Activated CD8-positive, alpha-beta memory T cell treated with anti-CD3 and anti-CD28 coated beads, Interleukin-2, amount 50 U/mL, for 24 hours (primary cell): ENCODE measurements around the gene TBC1D8.

Experiments used
- DNase-seq: peaks from one replicate; pipeline ENCODE4 v3.0.0-alpha.2; 2020; ENCODE audit errors: extremely low read depth

The TBC1D8 gene

GRCh38 chr2:101027852-101028251 lies 123.3 kb downstream of the TBC1D8 start:
- no peak for DNase-seq

- DNase-seq: no peak
These were observed 124.2 kb downstream of the TBC1D8 start for GRCh38 chr2:101026923-101027469.

- no peak for DNase-seq
These were observed 124.9 kb downstream of the TBC1D8 start for GRCh38 chr2:101026253-101026701.

DNA sequence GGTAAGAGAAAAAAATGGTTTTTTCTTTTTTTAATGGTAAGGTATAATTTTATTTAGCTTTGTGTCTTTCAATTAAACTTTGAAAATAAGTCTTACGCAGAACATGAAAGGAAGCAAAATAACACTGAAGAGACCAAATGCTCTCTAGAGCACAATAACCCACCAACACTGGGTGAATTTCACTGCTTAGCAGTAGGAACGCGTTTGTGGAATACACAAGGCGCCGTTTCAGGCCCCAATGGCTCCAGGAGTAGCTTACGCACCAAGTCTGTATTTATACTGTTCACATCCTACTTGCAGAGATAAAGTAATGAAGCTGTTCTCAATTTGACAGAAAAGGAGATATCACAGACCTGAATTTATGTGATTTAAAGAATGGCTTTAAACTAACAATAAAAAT lies 125.6 kb downstream of the TBC1D8 start:
- no peak for DNase-seq

- DNase-seq: no peak
These were observed 127.7 kb downstream of the TBC1D8 start for GRCh38 chr2:101023327-101024107.

DNA sequence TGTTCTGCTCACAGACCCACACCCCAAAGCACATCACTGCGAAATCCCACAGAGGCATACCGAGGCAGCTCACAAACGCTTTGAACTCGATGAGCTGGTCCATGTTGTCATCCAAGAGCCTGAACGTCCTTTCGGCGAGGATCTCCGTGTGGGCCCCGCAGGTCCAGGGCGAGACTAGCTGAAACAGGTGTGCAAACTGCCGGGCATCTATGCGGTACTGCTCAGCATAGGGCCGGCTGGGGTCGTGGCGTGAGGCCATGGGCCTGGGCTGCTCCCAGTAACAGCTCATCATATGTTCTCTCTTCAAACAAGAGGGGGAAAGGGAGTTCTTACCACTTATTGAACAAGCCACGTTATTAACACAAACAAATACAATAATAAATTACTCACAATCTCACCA lies 129.0 kb downstream of the TBC1D8 start:
- no peak for DNase-seq

GRCh38 chr2:101018934-101019333 lies 132.2 kb downstream of the TBC1D8 start:
- no peak for DNase-seq

- no peak for DNase-seq
These were observed 133.8 kb downstream of the TBC1D8 start for GRCh38 chr2:101017371-101017770.

DNA sequence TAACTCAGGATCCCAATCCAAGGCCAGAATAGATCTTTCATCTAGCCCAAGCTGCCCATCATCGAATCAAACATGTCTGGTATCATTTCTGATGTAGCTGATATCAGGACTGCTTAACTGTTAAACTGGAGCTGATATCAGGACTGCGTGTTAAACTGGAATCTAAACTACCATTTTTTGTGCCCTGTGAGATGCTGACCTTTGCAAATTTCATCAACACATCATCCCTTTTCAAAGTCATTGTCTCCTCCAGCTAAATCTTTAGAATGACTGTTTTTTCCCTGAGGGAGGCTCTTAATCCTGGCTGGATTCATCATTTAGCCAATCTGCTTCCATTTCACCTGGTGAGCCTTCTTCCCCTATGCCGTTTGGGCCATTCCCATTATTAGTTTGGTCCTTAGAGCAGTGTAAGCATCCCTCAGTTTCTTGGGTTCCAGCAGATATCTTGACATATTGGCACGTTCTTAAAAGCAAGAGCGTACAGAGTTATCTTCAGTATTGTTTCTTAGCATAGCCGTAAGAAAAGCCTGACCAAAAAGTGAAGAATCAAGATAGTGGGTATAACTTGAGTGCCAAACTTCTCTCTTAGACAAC lies 136.8 kb downstream of the TBC1D8 start:
- DNase-seq: no peak

DNA sequence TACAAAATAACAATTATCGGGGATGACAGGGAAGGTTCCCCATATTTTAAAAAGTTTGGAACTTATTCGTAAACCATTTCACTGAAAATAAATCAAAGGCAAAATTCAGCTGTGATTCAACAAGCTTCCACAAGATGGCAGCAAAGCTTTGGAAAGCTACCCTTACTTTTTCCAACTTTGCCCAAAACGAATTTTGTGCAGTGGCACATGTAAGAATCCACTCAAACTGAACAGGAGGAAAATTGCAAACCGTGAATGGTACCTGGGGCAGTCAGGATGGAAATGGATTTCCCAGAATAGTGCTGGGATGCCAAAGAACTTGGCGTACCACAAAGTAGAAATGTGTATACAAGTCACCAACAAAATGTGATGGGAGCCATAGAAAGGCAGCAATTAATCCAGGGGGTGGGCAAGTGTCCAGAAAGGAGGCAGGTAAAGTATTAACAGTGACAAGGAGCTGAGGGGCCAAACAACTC lies 138.4 kb downstream of the TBC1D8 start:
- DNase-seq: no peak

DNA sequence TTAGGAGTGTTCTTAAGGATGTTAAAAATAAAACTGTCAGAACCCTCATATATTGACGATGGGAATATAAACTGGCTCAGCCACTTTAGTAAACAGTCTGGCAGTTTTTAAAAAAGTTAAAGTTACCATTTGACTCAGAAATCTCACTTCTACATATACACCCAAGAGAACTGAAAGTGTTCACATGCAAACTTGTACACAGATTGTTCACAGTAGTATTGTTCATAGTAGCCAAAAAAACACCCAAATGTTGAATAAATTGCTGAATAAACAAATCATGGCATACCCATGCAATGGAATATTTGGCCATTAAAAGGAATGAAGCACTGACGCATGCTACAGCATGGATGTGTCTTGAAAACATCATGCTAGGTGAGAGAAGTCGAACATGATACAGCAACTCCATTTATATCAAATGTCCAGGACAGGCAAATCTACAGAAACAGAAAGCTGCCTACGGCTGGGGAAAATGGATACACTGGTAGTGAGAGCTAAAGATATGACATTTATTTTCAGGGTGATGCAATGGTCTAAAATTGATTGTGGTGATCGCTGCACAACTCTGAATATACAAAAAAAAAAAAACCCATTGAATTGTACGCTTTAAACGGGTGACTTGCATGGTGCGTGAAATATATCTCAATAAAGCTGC lies 139.0 kb downstream of the TBC1D8 start:
- no peak for DNase-seq

GRCh38 chr2:101011152-101011551 lies 140.0 kb downstream of the TBC1D8 start:
- no peak for DNase-seq

- DNase-seq: no peak
These were observed 143.5 kb downstream of the TBC1D8 start for GRCh38 chr2:101007415-101008345.

DNA sequence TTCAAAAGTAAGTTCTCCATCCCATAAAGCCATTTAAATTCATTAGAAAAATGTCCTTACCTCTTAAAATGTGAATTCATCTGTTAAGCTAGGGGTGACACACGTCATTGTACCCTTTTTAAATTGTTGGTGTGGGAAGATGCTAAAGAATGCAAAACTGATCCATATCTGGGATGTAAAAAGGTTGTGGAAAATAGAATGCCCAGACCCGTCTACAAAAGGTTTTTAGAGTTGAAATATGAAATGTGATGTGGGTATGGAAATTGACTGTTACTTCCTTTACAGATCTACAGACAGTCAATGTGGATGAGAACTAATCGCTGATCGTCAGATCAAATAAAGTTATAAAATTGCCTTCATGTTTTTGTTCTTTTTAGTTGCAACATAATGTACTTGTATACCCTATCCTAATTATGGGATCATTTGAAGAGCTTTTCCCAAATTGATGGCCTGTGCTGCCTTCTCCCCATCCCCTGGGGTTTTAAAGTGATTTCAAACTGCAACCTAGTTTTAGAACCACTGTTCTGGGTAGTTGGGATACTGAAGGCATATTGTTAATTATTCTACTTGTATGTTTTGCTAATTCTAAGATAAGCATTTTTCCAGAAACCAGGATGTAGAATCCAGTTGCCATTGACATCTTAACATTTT lies 145.0 kb downstream of the TBC1D8 start:
- no peak for DNase-seq

- DNase-seq: no peak
These were observed 146.4 kb downstream of the TBC1D8 start for GRCh38 chr2:101004620-101005325.

GRCh38 chr2:101003278-101003775 lies 147.9 kb downstream of the TBC1D8 start:
- DNase-seq: no peak

DNA sequence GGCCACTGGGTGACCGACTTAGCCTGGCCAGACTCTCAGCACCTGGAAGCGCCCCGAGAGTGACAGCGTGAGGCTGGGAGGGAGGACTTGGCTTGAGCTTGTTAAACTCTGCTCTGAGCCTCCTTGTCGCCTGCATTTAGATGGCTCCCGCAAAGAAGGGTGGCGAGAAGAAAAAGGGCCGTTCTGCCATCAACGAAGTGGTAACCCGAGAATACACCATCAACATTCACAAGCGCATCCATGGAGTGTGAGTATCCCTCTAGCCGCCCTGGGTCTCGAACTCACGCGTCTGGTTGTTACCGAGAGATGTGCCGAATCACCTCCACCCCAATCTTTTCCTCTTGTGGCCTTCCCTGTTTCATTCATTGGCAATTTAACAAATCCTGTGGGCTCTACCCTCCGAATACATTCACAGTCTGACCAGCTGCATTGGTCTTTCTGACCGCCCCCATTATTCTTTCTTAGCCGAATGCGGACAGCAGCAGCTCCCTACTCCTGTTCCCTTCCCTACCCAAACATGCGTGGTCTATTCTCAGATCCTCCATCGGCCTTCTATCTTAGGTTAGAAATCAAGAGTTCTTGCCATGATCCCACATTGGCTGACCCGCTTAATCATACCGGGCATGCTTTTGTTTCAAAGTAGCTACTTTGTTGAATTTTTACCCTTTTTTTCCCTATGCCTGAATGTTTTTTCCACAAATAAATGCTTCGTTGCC lies 148.5 kb downstream of the TBC1D8 start:
- DNase-seq: no peak

DNA sequence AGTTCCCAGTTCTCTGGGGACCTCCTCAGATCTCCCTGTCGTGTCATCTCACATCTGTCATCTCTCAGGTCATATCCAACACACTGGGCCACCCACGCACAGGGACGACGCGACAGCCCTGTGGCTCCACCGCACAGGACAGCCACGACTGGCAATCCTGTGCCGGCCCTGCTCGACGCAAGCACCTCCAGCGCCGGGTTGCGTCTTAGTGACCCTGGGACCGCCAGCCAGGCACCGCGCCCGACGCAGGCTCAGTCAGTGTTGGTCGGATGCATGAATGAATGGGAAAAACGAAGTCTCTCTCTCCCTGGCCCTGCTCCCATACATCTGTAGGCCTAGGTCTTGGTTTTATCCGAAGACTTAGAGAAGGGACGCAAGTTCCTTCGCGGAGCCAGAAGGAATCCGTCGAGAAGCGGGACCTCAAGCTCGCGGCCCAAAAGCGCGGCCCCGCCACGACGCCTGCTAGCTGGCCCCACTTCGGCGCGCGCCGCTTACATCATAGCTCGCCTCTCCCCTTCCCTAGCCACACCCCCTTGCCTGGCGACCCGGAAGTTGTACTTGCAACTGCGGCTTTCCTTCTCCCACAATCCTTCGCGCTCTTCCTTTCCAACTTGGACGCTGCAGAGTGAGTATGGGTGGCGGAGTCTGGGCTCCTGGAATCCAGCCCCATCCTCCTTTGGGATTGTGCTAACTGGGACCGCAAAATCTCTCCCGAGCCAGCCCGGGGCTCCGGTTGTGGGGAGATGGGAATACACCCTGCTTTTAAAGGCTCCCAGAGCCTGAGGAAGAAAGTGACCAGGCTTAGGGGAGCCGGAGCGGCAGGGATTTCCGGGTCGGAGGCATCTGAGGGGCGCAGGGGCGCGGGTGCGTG lies 149.3 kb downstream of the TBC1D8 start, which contains the start of gene RPL31:
RPL31 (plus strand) TSS at position 599 of the 871 bp plus-strand sequence. CDS start 413 bp downstream, outside the sequence.
- DNase-seq: peak; percentile 89
